ENCODE data around the gene CLPTM1.

Gene CLPTM1

DNA sequence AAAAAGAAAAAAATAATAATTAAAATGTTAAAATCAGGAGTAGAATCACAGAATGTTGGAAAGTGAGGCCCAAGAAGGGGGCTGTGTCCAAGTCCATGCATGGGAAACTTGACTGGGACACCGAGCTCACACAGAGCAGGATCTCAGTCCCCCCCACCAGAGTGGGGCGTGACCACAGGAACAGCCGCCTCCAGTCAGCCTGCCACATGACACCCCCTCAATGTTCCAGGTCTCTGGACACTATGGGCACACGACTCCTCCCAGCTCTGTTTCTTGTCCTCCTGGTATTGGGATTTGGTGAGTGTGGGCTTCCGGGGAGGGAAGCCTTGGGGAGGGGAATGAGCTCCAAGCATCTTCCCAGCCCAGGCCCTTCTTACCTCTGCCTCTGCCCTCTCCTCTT lies 6.9 kb upstream of the CLPTM1 start:
- TF ChIP-seq TAF1 (IDR thresholded peaks at IDR 0.05; ENCODE audit: low read depth) = no peak

DNA sequence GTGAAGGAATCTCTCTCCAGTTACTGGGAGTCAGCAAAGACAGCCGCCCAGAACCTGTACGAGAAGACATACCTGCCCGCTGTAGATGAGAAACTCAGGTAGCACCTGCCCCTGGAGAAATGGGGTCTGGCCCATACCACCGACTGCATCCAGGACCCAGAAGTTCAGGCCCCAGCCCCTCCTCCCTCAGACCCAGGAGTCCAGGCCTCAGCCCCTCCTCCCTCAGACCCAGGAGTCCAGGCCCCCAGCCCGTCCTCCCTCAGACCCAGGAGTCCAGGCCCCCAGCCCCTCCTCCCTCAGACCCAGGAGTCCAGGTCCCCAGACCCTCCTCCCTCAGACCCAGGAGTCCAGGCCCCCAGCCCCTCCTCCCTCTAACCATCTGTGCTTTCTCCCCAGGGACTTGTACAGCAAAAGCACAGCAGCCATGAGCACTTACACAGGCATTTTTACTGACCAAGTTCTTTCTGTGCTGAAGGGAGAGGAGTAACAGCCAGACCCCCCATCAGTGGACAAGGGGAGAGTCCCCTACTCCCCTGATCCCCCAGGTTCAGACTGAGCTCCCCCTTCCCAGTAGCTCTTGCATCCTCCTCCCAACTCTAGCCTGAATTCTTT lies 6.3 kb upstream of the CLPTM1 start:
- TF ChIP-seq, protein P1, sequence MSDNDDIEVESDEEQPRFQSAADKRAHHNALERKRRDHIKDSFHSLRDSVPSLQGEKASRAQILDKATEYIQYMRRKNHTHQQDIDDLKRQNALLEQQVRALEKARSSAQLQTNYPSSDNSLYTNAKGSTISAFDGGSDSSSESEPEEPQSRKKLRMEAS (IDR thresholded peaks at IDR 0.05) = no peak
- TF ChIP-seq, protein P2, sequence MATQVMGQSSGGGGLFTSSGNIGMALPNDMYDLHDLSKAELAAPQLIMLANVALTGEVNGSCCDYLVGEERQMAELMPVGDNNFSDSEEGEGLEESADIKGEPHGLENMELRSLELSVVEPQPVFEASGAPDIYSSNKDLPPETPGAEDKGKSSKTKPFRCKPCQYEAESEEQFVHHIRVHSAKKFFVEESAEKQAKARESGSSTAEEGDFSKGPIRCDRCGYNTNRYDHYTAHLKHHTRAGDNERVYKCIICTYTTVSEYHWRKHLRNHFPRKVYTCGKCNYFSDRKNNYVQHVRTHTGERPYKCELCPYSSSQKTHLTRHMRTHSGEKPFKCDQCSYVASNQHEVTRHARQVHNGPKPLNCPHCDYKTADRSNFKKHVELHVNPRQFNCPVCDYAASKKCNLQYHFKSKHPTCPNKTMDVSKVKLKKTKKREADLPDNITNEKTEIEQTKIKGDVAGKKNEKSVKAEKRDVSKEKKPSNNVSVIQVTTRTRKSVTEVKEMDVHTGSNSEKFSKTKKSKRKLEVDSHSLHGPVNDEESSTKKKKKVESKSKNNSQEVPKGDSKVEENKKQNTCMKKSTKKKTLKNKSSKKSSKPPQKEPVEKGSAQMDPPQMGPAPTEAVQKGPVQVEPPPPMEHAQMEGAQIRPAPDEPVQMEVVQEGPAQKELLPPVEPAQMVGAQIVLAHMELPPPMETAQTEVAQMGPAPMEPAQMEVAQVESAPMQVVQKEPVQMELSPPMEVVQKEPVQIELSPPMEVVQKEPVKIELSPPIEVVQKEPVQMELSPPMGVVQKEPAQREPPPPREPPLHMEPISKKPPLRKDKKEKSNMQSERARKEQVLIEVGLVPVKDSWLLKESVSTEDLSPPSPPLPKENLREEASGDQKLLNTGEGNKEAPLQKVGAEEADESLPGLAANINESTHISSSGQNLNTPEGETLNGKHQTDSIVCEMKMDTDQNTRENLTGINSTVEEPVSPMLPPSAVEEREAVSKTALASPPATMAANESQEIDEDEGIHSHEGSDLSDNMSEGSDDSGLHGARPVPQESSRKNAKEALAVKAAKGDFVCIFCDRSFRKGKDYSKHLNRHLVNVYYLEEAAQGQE (IDR thresholded peaks at IDR 0.05; ENCODE audit: low read depth) = no peak
- TF ChIP-seq, protein P3, sequence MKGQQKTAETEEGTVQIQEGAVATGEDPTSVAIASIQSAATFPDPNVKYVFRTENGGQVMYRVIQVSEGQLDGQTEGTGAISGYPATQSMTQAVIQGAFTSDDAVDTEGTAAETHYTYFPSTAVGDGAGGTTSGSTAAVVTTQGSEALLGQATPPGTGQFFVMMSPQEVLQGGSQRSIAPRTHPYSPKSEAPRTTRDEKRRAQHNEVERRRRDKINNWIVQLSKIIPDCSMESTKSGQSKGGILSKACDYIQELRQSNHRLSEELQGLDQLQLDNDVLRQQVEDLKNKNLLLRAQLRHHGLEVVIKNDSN (IDR thresholded peaks at IDR 0.05) = no peak
- no peak for TF ChIP-seq YY1 (IDR thresholded peaks at IDR 0.05; ENCODE audit: low read depth)
- TF ChIP-seq NFIC (IDR thresholded peaks at IDR 0.05) = no peak
- no peak for TF ChIP-seq ZBTB7A (IDR thresholded peaks at IDR 0.05; ENCODE audit: low read depth)
- no peak for TF ChIP-seq TCF12 (IDR thresholded peaks at IDR 0.05; ENCODE audit: low read depth)
- no peak for TF ChIP-seq CREB1 (IDR thresholded peaks at IDR 0.05; ENCODE audit: low read depth)
- no peak for TF ChIP-seq CEBPB (IDR thresholded peaks at IDR 0.05)
- no peak for TF ChIP-seq TAF1 (IDR thresholded peaks at IDR 0.05; ENCODE audit: low read depth)
- no peak for TF ChIP-seq FOXM1 (IDR thresholded peaks at IDR 0.05; ENCODE audit: borderline replicate concordance, low read depth)
- no peak for TF ChIP-seq TEAD4 (IDR thresholded peaks at IDR 0.05)
- no peak for TF ChIP-seq EP300 (IDR thresholded peaks at IDR 0.05; ENCODE audit: borderline replicate concordance)
- no peak for TF ChIP-seq EGR1 (IDR thresholded peaks at IDR 0.05)
- no peak for TF ChIP-seq RAD21 (IDR thresholded peaks at IDR 0.05; ENCODE audit: low read depth)

DNA sequence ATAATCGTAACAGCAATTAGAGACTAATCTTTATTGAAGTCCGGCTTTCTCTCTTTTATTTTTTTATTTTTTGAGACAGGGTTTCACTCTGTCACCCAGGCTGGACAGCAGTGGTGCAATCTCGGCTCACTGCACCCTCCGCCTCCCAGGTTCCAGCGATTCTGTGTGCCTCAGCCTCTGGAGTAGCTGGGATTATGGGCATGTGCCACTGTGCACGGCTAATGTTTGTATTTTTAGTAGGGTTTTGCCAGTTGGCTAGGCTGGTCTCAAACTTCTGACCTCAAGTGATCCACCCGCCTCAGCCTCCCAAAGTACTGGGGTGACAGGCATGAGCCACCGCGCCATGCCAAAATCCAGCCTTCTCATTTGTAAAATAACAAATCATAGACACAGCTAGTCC lies 5.6 kb upstream of the CLPTM1 start:
- TF ChIP-seq EP300 (IDR thresholded peaks at IDR 0.05; ENCODE audit: borderline replicate concordance) = no peak
- TF ChIP-seq, protein P2 (IDR thresholded peaks at IDR 0.05; ENCODE audit: low read depth) = no peak
- TF ChIP-seq TEAD4 (IDR thresholded peaks at IDR 0.05) = no peak
- no peak for TF ChIP-seq CEBPB (IDR thresholded peaks at IDR 0.05)
- no peak for TF ChIP-seq CREB1 (IDR thresholded peaks at IDR 0.05; ENCODE audit: low read depth)
- TF ChIP-seq FOXM1 (IDR thresholded peaks at IDR 0.05; ENCODE audit: borderline replicate concordance, low read depth) = no peak
- TF ChIP-seq YY1 (IDR thresholded peaks at IDR 0.05; ENCODE audit: low read depth) = no peak
- no peak for TF ChIP-seq EGR1 (IDR thresholded peaks at IDR 0.05)
- TF ChIP-seq, protein P3 (IDR thresholded peaks at IDR 0.05) = no peak
- no peak for TF ChIP-seq RAD21 (IDR thresholded peaks at IDR 0.05; ENCODE audit: low read depth)
- no peak for TF ChIP-seq TAF1 (IDR thresholded peaks at IDR 0.05; ENCODE audit: low read depth)
- no peak for TF ChIP-seq ZBTB7A (IDR thresholded peaks at IDR 0.05; ENCODE audit: low read depth)
- no peak for TF ChIP-seq NFIC (IDR thresholded peaks at IDR 0.05)
- TF ChIP-seq, protein P1 (IDR thresholded peaks at IDR 0.05) = no peak
- TF ChIP-seq TCF12 (IDR thresholded peaks at IDR 0.05; ENCODE audit: low read depth) = no peak

DNA sequence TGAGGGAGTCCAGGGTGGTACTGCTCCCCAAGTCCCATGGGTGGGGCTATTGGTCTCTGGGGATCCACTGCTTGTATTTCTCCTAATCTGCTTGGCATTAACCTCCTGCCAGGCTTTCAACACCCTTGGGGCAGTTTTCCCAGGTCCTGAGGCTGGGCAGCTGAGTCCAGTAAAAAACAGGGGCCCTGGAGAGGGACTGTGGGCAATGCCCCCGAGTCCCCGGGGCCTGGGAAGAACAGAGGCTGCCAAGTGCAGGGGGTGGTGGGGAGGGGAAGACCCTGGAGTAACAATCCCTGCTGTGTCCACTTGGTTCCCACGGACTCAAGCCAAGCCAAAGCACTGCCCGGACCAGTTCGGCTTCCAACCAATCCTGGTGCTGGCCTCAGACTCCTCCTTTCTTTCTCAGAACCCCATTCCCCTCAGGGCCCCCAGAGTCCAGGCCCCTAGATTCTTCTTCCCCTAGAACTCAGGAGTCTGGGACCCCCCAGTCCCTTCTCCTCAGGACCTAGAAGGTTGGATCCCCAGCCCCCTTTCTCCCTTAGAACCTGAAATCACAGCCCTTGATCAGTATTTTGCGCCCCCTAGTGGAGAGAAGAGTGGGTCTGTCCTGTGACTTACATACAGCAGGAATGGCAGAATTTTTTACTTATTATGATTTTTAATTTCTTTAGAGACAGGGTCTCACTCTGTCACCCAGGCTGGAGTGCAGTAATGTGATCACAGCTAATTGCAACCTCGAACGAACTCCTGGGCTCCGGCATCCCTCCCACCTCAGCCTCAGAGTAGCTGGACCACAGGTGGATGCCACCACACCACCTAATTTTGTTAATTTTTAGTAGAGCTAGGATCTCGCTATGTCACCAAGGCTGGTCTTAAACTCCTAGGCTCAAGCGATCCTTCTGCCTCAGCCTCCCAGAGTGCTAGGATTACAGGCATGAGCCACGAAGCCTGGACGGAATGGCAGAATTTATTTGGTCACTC lies 3.7 kb upstream of the CLPTM1 start:
- TF ChIP-seq RAD21 (IDR thresholded peaks at IDR 0.05; ENCODE audit: low read depth) (peak; percentile 71), FOXM1 (IDR thresholded peaks at IDR 0.05; ENCODE audit: borderline replicate concordance, low read depth) (no peak)

DNA sequence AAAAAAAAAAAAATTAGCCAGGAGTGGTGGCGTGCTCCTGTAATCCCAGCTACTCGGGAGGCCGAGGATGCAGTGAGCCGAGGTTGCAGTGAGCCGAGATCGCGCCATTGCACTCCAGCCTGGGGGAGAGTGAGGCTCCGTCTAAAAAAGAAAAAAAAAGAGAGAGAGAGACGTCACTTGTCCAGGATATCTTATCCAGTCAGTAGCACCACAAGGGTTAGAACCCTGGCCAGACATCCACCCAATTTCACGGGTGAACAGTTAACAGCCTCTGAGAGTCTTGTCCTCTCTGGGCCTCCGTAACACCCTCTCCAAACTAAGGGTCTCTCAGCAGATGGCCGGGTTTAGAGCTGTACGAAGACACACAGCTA lies 917 bp upstream of the CLPTM1 start:
- TF ChIP-seq EP300 (IDR thresholded peaks at IDR 0.05; ENCODE audit: borderline replicate concordance) (no peak), FOXM1 (IDR thresholded peaks at IDR 0.05; ENCODE audit: borderline replicate concordance, low read depth) (no peak), CREB1 (IDR thresholded peaks at IDR 0.05; ENCODE audit: low read depth) (no peak), RAD21 (IDR thresholded peaks at IDR 0.05; ENCODE audit: low read depth) (no peak), ZBTB7A (IDR thresholded peaks at IDR 0.05; ENCODE audit: low read depth) (no peak), TEAD4 (IDR thresholded peaks at IDR 0.05) (no peak)
- TF ChIP-seq, protein P1 (IDR thresholded peaks at IDR 0.05) = no peak

Measured in Ishikawa (cell line).